Endothelial cell of umbilical vein (primary cell): ENCODE measurements around the gene LEPROT. TPM values are rescaled to one million over a fixed set of nuclear protein-coding genes. Genes with fewer than 3 reads are reported as not detected.

Experiments
- BruUV-seq: library from RNA; stranded (reverse); fragments of 400-500 nt; replicated peaks from 2 replicates; lab custom pipeline; 2021; lab: Mats Ljungman, UMichigan
- CTCF ChIA-PET: fragments of 300-600, 350-600 bp; sonication (Branson Sonifier 250); formaldehyde crosslinking; loops from one replicate; lab custom pipeline; 2021; ENCODE audit warnings: antibody characterized with exemption, inconsistent platforms; lab: Charles Lee
- POLR2A ChIA-PET: fragments of 300-600, 350-600 bp; sonication (Branson Sonifier 250); formaldehyde crosslinking; loops from one replicate; lab custom pipeline; 2021; ENCODE audit warnings: antibody characterized with exemption, inconsistent platforms; lab: Charles Lee
- DNase-seq: peaks from one replicate; pipeline ENCODE4 v3.0.0-alpha.2; 2011; ENCODE audit warnings: low read depth, low spot score
- FAIRE-seq: peaks from 2 replicates; lab custom pipeline; 2011; peaks lifted over from hg19 to GRCh38; lab: Jason Lieb, UNC
- H2AFZ ChIP-seq: 2 replicates; pipeline ENCODE4 v1.6.0; 2012; ENCODE audit warnings: low read depth, low read length, control low read depth, inconsistent platforms
- H3K27ac ChIP-seq: 2 replicates; pipeline ENCODE4 v1.5.1; 2011; ENCODE audit warnings: low read depth, mild to moderate bottlenecking, control low read depth, low read length, moderate library complexity; ENCODE audit not compliant: insufficient read depth
- H3K27me3 ChIP-seq, 2 experiments: 2 replicates each; pipeline versions ENCODE4 v1.6.0 to v1.6.1; 2011; ENCODE audit warnings: low read length in 2 of 2, mixed read lengths in 1 of 2; ENCODE audit not compliant: control insufficient read depth in 2 of 2, insufficient read depth in 2 of 2
- H3K36me3 ChIP-seq, 2 experiments: 2 replicates in 1 of 2; 3 replicates in 1 of 2; pipeline ENCODE4 v1.5.1; 2011; ENCODE audit warnings: low read length in 2 of 2, mild to moderate bottlenecking in 1 of 2, moderate library complexity in 1 of 2; ENCODE audit not compliant: control insufficient read depth in 2 of 2, insufficient read depth in 2 of 2; ENCODE audit errors: extremely low read depth in 1 of 2
- H3K4me1 ChIP-seq: 3 replicates; pipeline ENCODE4 v1.5.1; 2011; ENCODE audit warnings: mild to moderate bottlenecking, low read length; ENCODE audit not compliant: control insufficient read depth, insufficient read depth; ENCODE audit errors: extremely low read depth
- H3K4me2 ChIP-seq: 2 replicates; pipeline ENCODE4 v1.6.1; 2011; ENCODE audit warnings: low read length, control low read depth, mixed read lengths; ENCODE audit not compliant: insufficient read depth
- H3K4me3 ChIP-seq, 3 experiments: fragments of 200-600 bp in 1 of 3; sonication (generic), shearing (Covaris generic) in 1 of 3; replicated peaks in 1 of 3; 2 replicates each; pipeline ENCODE4 v1.5.1; 2011 to 2016; ENCODE audit warnings: control low read depth in 3 of 3, low read length in 3 of 3, mild to moderate bottlenecking in 2 of 3, inconsistent platforms in 1 of 3, low read depth in 1 of 3, moderate library complexity in 1 of 3; ENCODE audit not compliant: insufficient read depth in 1 of 3
- H3K79me2 ChIP-seq: 2 replicates; pipeline ENCODE4 v1.6.0; 2012; ENCODE audit warnings: low read length, inconsistent platforms; ENCODE audit not compliant: control insufficient read depth, insufficient read depth
- H3K9ac ChIP-seq: replicated peaks from 2 replicates; pipeline ENCODE3; 2011; ENCODE audit warnings: low read length, control low read depth; ENCODE audit not compliant: insufficient read depth; ENCODE audit errors: extremely low read depth
- H3K9me1 ChIP-seq: replicated peaks from 3 replicates; pipeline ENCODE4 v1.6.0; 2011; ENCODE audit warnings: mild to moderate bottlenecking, low read length; ENCODE audit not compliant: control insufficient read depth, insufficient read depth; ENCODE audit errors: extremely low read depth
- H3K9me3 ChIP-seq: replicated peaks from 2 replicates; pipeline ENCODE4 v1.5.1; 2012; ENCODE audit warnings: low read length, inconsistent platforms; ENCODE audit not compliant: control insufficient read depth, insufficient read depth
- H4K20me1 ChIP-seq: replicated peaks from 2 replicates; pipeline ENCODE3; 2011; ENCODE audit warnings: mild to moderate bottlenecking, low read length; ENCODE audit not compliant: control insufficient read depth, insufficient read depth; ENCODE audit errors: extremely low read depth
- CTCF ChIP-seq, 2 donors: IDR thresholded peaks; 1 replicate in 1 of 2; 2 replicates in 1 of 2; pipeline ENCODE4 v1.5.1; 2011; ENCODE audit warnings: low read length in 2 of 2, mild to moderate bottlenecking in 2 of 2, moderate library complexity in 2 of 2, control low read depth in 1 of 2, inconsistent platforms in 1 of 2, low read depth in 1 of 2; ENCODE audit not compliant: insufficient read depth in 1 of 2; ENCODE audit errors: extremely low read depth in 1 of 2
- EZH2 ChIP-seq: IDR thresholded peaks from 2 replicates; pipeline ENCODE4 v1.6.1; 2012; ENCODE audit warnings: borderline replicate concordance, low read depth, mild to moderate bottlenecking, moderate library complexity, low read length, inconsistent platforms; ENCODE audit not compliant: severe bottlenecking
- FOS ChIP-seq: IDR thresholded peaks from 2 replicates; pipeline ENCODE4 v1.6.1; 2011; ENCODE audit warnings: mild to moderate bottlenecking, low read length, moderate library complexity, borderline replicate concordance; ENCODE audit not compliant: insufficient read depth
- GATA2 ChIP-seq: IDR thresholded peaks from 2 replicates; pipeline ENCODE4 v1.7.0; 2011; ENCODE audit warnings: low read depth, mild to moderate bottlenecking, moderate library complexity, mixed read lengths, low read length; ENCODE audit not compliant: insufficient read length, insufficient read depth
- JUN ChIP-seq: IDR thresholded peaks from 2 replicates; pipeline ENCODE4 v1.6.1; 2011; ENCODE audit warnings: borderline replicate concordance, low read depth; ENCODE audit not compliant: insufficient read length, insufficient read depth
- MYC ChIP-seq: IDR thresholded peaks from one replicate; pipeline ENCODE4 v1.6.1; 2011; ENCODE audit warnings: mild to moderate bottlenecking, low read depth, low read length
- POLR2A ChIP-seq: IDR thresholded peaks from 2 replicates; pipeline ENCODE4 v1.6.1; 2012; ENCODE audit warnings: low read depth, mild to moderate bottlenecking, control low read depth, low read length
- POLR2AphosphoS5 ChIP-seq: IDR thresholded peaks from 2 replicates; pipeline ENCODE4 v1.6.1; 2012; ENCODE audit warnings: low read depth, mild to moderate bottlenecking, control low read depth, low read length, moderate library complexity; ENCODE audit not compliant: insufficient read depth
- dilution Hi-C: fragments of 300-500 bp; cut with MboI; formaldehyde crosslinking; loops from one replicate; pipeline ENCODE4 v1.15.0; 2019; ENCODE audit warnings: low sequenced_read_pairs; ENCODE audit not compliant: extremely low pct_ligation_motif_present
- intact Hi-C: fragments of 100-400 bp; cut with micrococcal nuclease; formaldehyde crosslinking; loops from one replicate; pipeline ENCODE4 v1.10.0; 2022
- polyA plus RNA-seq, 4 experiments: library from polyadenylated mRNA; depleted of rRNA in 3 of 4; stranded (reverse) in 3 of 4; unstranded in 1 of 4; fragments of >200 nt; gene quantifications; 2 replicates each; pipeline versions ENCODE4 v1.2.1 to v1.2.3, GENCODE V29; 2011 to 2012; ENCODE audit warnings: missing spikeins in 1 of 4
- total RNA-seq: library from RNA; stranded (reverse); gene quantifications from 2 replicates; pipeline ENCODE4 v1.2.3, GENCODE V29; 2021
- TF ChIP-seq, protein P1 (sequence below): IDR thresholded peaks from 2 replicates; pipeline ENCODE4 v1.6.1; 2011; ENCODE audit not compliant: insufficient read depth, insufficient read length

LEPROT gene
- total and polyA plus RNA-seq, 2 donors (not counting 3 experiments of a cell fraction or from before 2014, with no cell fraction given): 80.6 to 94.8 TPM

- no TSS peak for BruUV-seq
- no peaks in the 10 kb centered on the region for H3K4me1 ChIP-seq
- no peak overlapping the region for H3K27ac ChIP-seq
- dilution Hi-C loops (no loop called here), intact Hi-C loops (no loop called here)
- POLR2A ChIA-PET: no interaction called here
- no peak overlapping the region for H3K4me2 ChIP-seq
- no peaks in the 10 kb centered on the region for H4K20me1 ChIP-seq
- TF ChIP-seq, protein P1, sequence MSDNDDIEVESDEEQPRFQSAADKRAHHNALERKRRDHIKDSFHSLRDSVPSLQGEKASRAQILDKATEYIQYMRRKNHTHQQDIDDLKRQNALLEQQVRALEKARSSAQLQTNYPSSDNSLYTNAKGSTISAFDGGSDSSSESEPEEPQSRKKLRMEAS: no peak
- no peak for TF ChIP-seq MYC
- TF ChIP-seq JUN: no peak
- no peak for TF ChIP-seq FOS
- no peak for TF ChIP-seq POLR2AphosphoS5
- no peak for TF ChIP-seq CTCF (IDR thresholded peaks at IDR 0.05; ENCODE audit: extremely low read depth in 1 of 2, insufficient read depth in 1 of 2, low read depth in 1 of 2, low read length in 2 of 2)
- TF ChIP-seq GATA2: no peak
- TF ChIP-seq POLR2A: no peak
- TF ChIP-seq EZH2: no peak
- H3K9me1 ChIP-seq: no peaks in the 10 kb centered on the region
- no peak overlapping the region for H3K9ac ChIP-seq
- no peaks in the 10 kb centered on the region for H3K27me3 ChIP-seq
- no peaks in the 10 kb centered on the region for H3K79me2 ChIP-seq
- H3K36me3 ChIP-seq: no peaks in the 10 kb centered on the region
- no peak for DNase-seq
- no peak overlapping the region for H3K4me3 ChIP-seq
- CTCF ChIA-PET: no interaction called here
- no peaks in the 10 kb centered on the region for H3K9me3 ChIP-seq
- no peak for FAIRE-seq
- no peak overlapping the region for H2AFZ ChIP-seq
These were observed 22.0 kb downstream of the LEPROT start for GRCh38 chr1:65442442-65442841.
